GM12875 (cell line): ENCODE data around the gene FMN2.

Source experiments
- H3K4me3 ChIP-seq: one replicate; pipeline ENCODE4 v1.5.1; 2011; ENCODE audit warnings: low read depth, low read length, control low read depth
- CTCF ChIP-seq: IDR thresholded peaks from 2 replicates; pipeline ENCODE4 v1.5.1; 2011; ENCODE audit warnings: low read depth, mild to moderate bottlenecking, control low read depth, inconsistent platforms, low read length, moderate library complexity, borderline replicate concordance; ENCODE audit not compliant: insufficient read depth

The FMN2 gene

GRCh38 chr1:240068961-240069360 is 22.7 kb upstream of the FMN2 start:
- no peak for TF ChIP-seq CTCF
- no peak overlapping the region for H3K4me3 ChIP-seq

- TF ChIP-seq CTCF, result no peak
- H3K4me3 ChIP-seq, result no peak overlapping the region
Measured at GRCh38 chr1:240070188-240070587, 21.5 kb upstream of the FMN2 start.

GRCh38 chr1:240073097-240073496 is 18.6 kb upstream of the FMN2 start:
- no peak for TF ChIP-seq CTCF

GRCh38 chr1:240074422-240074821 is 17.3 kb upstream of the FMN2 start:
- TF ChIP-seq CTCF, result no peak
- H3K4me3 ChIP-seq, result no peak overlapping the region

More at GRCh38 chr1:240073097-240073496, 18.6 kb upstream of the FMN2 start:
- no peak overlapping the region for H3K4me3 ChIP-seq

GRCh38 chr1:240074908-240075307 is 16.8 kb upstream of the FMN2 start:
- H3K4me3 ChIP-seq, result no peak overlapping the region
- TF ChIP-seq CTCF, result no peak

- H3K4me3 ChIP-seq, result no peak overlapping the region
- TF ChIP-seq CTCF, result no peak
Measured at GRCh38 chr1:240084337-240084736, 7.3 kb upstream of the FMN2 start.

GRCh38 chr1:240084749-240085148 is 6.9 kb upstream of the FMN2 start:
- TF ChIP-seq CTCF, result no peak
- H3K4me3 ChIP-seq, result no peak overlapping the region
